ELF-1 (cell line): ENCODE results near the gene RTL1.

ENCODE experiments used
- DNase-seq: peaks from one replicate; pipeline ENCODE4 v3.0.0-alpha.2; 2016; ENCODE audit warnings: low read depth, low spot score

The RTL1 gene

GRCh38 chr14:100898935-100899883 is 4.3 kb downstream of the RTL1 start:
- DNase-seq: no peak

GRCh38 chr14:100898465-100898864 is 5.1 kb downstream of the RTL1 start:
- no peak for DNase-seq

- DNase-seq: no peak
Observed at GRCh38 chr14:100896369-100897060, 7.0 kb downstream of the RTL1 start.

GRCh38 chr14:100895411-100895810 is 8.1 kb downstream of the RTL1 start:
- no peak for DNase-seq

GRCh38 chr14:100894416-100894815 is 9.1 kb downstream of the RTL1 start:
- DNase-seq: no peak

GRCh38 chr14:100893760-100894159 is 9.8 kb downstream of the RTL1 start:
- DNase-seq: no peak

- no peak for DNase-seq
Observed at GRCh38 chr14:100893228-100893601, 10.3 kb downstream of the RTL1 start.

- no peak for DNase-seq
Observed at GRCh38 chr14:100892496-100893227, 10.9 kb downstream of the RTL1 start.

GRCh38 chr14:100891501-100892445 is 11.7 kb downstream of the RTL1 start:
- no peak for DNase-seq

- no peak for DNase-seq
Observed at GRCh38 chr14:100891051-100891450, 12.5 kb downstream of the RTL1 start.

- no peak for DNase-seq
Observed at GRCh38 chr14:100890061-100890850, 13.3 kb downstream of the RTL1 start.

- DNase-seq: no peak
Observed at GRCh38 chr14:100889641-100890040, 13.9 kb downstream of the RTL1 start.

- no peak for DNase-seq
Observed at GRCh38 chr14:100888789-100889315, 14.7 kb downstream of the RTL1 start.

GRCh38 chr14:100887728-100888335 is 15.7 kb downstream of the RTL1 start:
- no peak for DNase-seq

GRCh38 chr14:100885617-100886016 is 17.9 kb downstream of the RTL1 start:
- DNase-seq: no peak

GRCh38 chr14:100885196-100885595 is 18.3 kb downstream of the RTL1 start:
- no peak for DNase-seq

- no peak for DNase-seq
Observed at GRCh38 chr14:100884456-100884855, 19.1 kb downstream of the RTL1 start.

GRCh38 chr14:100883789-100884101 is 19.8 kb downstream of the RTL1 start:
- no peak for DNase-seq

- DNase-seq: no peak
Observed at GRCh38 chr14:100882991-100883788, 20.3 kb downstream of the RTL1 start.
